Measurements from ENCODE around the gene PHOX2B. TPM values are rescaled to one million over a fixed set of nuclear protein-coding genes. Genes with fewer than 3 reads are reported as not detected.

Gene PHOX2B
- polyA plus RNA-seq, 2 of the 4 experiments (the other 2 are of a cell fraction) = not detected

- CTCF ChIA-PET = interaction anchor here (0.6 to 1.2 kb wide), 2 partner anchors 52 to 58 kb away, joined by 3 to 4 read pairs; no protein-coding TSS in a partner anchor
- ATAC-seq (no peak), DNase-seq (ENCODE audit: low read depth in 1 of 2, low spot score in 1 of 2) (no peak), FAIRE-seq (no peak)
- POLR2A ChIA-PET = no interaction called here
- no peaks in the 10 kb centered on the region for H3K4me1 ChIP-seq
- H3K9me3 ChIP-seq = no peaks in the 10 kb centered on the region
- H3K4me3 ChIP-seq = no peak overlapping the region
- TF ChIP-seq NFE2L2 (conservative IDR thresholded peaks at IDR 0.05; ENCODE audit: low read length) (no peak), TP53 (CRISPR knock-in tag; IDR thresholded peaks at IDR 0.05) (no peak), HDAC2 (IDR thresholded peaks at IDR 0.05) (no peak)
- TF ChIP-seq, protein P1, sequence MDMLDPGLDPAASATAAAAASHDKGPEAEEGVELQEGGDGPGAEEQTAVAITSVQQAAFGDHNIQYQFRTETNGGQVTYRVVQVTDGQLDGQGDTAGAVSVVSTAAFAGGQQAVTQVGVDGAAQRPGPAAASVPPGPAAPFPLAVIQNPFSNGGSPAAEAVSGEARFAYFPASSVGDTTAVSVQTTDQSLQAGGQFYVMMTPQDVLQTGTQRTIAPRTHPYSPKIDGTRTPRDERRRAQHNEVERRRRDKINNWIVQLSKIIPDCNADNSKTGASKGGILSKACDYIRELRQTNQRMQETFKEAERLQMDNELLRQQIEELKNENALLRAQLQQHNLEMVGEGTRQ (IDR thresholded peaks at IDR 0.05) = no peak
- TF ChIP-seq, protein P2, sequence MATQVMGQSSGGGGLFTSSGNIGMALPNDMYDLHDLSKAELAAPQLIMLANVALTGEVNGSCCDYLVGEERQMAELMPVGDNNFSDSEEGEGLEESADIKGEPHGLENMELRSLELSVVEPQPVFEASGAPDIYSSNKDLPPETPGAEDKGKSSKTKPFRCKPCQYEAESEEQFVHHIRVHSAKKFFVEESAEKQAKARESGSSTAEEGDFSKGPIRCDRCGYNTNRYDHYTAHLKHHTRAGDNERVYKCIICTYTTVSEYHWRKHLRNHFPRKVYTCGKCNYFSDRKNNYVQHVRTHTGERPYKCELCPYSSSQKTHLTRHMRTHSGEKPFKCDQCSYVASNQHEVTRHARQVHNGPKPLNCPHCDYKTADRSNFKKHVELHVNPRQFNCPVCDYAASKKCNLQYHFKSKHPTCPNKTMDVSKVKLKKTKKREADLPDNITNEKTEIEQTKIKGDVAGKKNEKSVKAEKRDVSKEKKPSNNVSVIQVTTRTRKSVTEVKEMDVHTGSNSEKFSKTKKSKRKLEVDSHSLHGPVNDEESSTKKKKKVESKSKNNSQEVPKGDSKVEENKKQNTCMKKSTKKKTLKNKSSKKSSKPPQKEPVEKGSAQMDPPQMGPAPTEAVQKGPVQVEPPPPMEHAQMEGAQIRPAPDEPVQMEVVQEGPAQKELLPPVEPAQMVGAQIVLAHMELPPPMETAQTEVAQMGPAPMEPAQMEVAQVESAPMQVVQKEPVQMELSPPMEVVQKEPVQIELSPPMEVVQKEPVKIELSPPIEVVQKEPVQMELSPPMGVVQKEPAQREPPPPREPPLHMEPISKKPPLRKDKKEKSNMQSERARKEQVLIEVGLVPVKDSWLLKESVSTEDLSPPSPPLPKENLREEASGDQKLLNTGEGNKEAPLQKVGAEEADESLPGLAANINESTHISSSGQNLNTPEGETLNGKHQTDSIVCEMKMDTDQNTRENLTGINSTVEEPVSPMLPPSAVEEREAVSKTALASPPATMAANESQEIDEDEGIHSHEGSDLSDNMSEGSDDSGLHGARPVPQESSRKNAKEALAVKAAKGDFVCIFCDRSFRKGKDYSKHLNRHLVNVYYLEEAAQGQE (IDR thresholded peaks at IDR 0.05) = no peak
- 78% methylated on average over 10 of the region's 10 CpGs for WGBS (ENCODE audit: missing lambda C conversion rate)
- H3K27ac ChIP-seq = no peak overlapping the region
- no peak overlapping the region for H3K4me2 ChIP-seq
These were observed 3.7 kb upstream of the PHOX2B start for GRCh38 chr4:41752081-41752836.

DNA sequence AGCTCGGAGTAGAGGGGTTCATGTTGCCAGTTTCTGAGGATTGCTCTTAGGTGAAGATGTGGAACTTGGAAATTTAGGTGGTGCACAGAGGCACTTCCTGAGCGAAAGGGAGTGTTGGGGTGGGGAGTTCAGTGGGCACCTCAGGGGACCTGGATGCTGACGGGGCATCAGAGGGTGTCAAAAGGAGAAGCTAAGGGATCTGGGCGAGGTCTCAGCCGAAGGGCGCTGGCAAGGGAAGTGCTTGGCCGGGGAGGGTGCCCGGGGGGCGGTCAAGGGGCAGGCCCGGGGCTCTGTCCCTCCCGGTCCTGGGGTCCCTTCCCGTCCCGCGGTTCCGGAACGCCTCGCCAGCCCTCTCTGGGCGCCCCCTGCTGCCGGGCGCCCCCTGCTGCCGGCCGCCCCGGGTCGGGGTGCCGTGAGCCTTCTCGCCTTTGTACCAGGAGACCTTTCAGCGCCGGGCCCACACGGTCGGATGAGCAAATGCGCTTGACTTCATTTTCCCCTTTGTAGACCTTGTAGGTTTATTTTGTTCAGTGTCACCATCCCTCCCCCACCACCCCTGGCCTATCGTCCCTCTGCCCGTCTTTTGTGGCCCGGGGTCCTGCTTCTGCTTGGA lies 3.0 kb upstream of the PHOX2B start:
- POLR2A ChIA-PET = no interaction called here
- Histone ChIP-seq H3K4me1 (no peaks in the 10 kb centered on the region), H3K9me3 (no peaks in the 10 kb centered on the region), H3K4me2 (no peak overlapping the region; the same call in 2 of the 3 replicates), H3K27ac (no peak overlapping the region), H3K4me3 (no peak overlapping the region)
- CTCF ChIA-PET = interaction anchor here (0.6 to 1.2 kb wide), 2 partner anchors 52 to 58 kb away, joined by 3 to 4 read pairs; no protein-coding TSS in a partner anchor
- DNase-seq (ENCODE audit: low read depth in 1 of 2, low spot score in 1 of 2) (no peak), ATAC-seq (peak; percentile 62 to 67; a peak in 3 of 6 replicates), FAIRE-seq (no peak)
- WGBS (ENCODE audit: missing lambda C conversion rate) = 53% methylated on average over 19 of the region's 34 CpGs
- TF ChIP-seq MAZ (IDR thresholded peaks at IDR 0.05; ENCODE audit: borderline replicate concordance, low read depth, low read length) (no peak), CBX8 (IDR thresholded peaks at IDR 0.05) (no peak), RAD21 (conservative IDR thresholded peaks at IDR 0.05 in 1 of 2, IDR thresholded peaks at IDR 0.05 in 1 of 2) (0 out of 5 replicates have a peak, but pooled peaks of 1 of the 2 experiments have one; percentile 8), BHLHE40 (IDR thresholded peaks at IDR 0.05; ENCODE audit: low read depth, low read length) (no peak), KDM1A (IDR thresholded peaks at IDR 0.05; ENCODE audit: low read depth) (no peak), EHMT2 (IDR thresholded peaks at IDR 0.05; ENCODE audit: low read depth) (no peak), HEYL (CRISPR knock-in tag; IDR thresholded peaks at IDR 0.05) (no peak), SREBF2 (IDR thresholded peaks at IDR 0.05) (no peak), NR3C1 (IDR thresholded peaks at IDR 0.05) (no peak), SMC3 (IDR thresholded peaks at IDR 0.05) (no peak; the same call in 2 of the 3 replicates), JUN (IDR thresholded peaks at IDR 0.05) (no peak), POLR2A (IDR thresholded peaks at IDR 0.05; ENCODE audit: low read length) (no peak)
- TF ChIP-seq, protein P3, sequence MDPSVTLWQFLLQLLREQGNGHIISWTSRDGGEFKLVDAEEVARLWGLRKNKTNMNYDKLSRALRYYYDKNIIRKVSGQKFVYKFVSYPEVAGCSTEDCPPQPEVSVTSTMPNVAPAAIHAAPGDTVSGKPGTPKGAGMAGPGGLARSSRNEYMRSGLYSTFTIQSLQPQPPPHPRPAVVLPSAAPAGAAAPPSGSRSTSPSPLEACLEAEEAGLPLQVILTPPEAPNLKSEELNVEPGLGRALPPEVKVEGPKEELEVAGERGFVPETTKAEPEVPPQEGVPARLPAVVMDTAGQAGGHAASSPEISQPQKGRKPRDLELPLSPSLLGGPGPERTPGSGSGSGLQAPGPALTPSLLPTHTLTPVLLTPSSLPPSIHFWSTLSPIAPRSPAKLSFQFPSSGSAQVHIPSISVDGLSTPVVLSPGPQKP (IDR thresholded peaks at IDR 0.05; ENCODE audit: low read depth, low read length) = no peak
- TF ChIP-seq, protein P2 (IDR thresholded peaks at IDR 0.05) = no peak
- TF ChIP-seq, protein P4, sequence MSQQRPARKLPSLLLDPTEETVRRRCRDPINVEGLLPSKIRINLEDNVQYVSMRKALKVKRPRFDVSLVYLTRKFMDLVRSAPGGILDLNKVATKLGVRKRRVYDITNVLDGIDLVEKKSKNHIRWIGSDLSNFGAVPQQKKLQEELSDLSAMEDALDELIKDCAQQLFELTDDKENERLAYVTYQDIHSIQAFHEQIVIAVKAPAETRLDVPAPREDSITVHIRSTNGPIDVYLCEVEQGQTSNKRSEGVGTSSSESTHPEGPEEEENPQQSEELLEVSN (IDR thresholded peaks at IDR 0.05; ENCODE audit: borderline replicate concordance, low read depth) = no peak
- TF ChIP-seq, protein P5, sequence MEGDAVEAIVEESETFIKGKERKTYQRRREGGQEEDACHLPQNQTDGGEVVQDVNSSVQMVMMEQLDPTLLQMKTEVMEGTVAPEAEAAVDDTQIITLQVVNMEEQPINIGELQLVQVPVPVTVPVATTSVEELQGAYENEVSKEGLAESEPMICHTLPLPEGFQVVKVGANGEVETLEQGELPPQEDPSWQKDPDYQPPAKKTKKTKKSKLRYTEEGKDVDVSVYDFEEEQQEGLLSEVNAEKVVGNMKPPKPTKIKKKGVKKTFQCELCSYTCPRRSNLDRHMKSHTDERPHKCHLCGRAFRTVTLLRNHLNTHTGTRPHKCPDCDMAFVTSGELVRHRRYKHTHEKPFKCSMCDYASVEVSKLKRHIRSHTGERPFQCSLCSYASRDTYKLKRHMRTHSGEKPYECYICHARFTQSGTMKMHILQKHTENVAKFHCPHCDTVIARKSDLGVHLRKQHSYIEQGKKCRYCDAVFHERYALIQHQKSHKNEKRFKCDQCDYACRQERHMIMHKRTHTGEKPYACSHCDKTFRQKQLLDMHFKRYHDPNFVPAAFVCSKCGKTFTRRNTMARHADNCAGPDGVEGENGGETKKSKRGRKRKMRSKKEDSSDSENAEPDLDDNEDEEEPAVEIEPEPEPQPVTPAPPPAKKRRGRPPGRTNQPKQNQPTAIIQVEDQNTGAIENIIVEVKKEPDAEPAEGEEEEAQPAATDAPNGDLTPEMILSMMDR (IDR thresholded peaks at IDR 0.05) = peak; percentile 13; the same call in 1 of the 3 replicates

All from A549 (cell line).